Measurements from ENCODE around the gene KIF12.
"Not testable (repeated sequence)": the region's sequence is repeated elsewhere in the genome, so short reads cannot be mapped to it uniquely, and the experiment has no call there.

KIF12 gene

GRCh38 chr9:114084282-114085073 is 14.6 kb downstream of the KIF12 start:
- no peak for DNase-seq (ENCODE audit: low spot score)

- no peak for DNase-seq (ENCODE audit: low spot score)
Measured at GRCh38 chr9:114083666-114084065, 15.4 kb downstream of the KIF12 start.

- not testable (repeated sequence) for DNase-seq (ENCODE audit: low spot score)
Measured at GRCh38 chr9:114082763-114083412, 16.2 kb downstream of the KIF12 start.

- DNase-seq (ENCODE audit: low spot score), result peak; percentile 81
Measured at GRCh38 chr9:114082017-114082762, 16.9 kb downstream of the KIF12 start.

GRCh38 chr9:114081441-114082016 is 17.6 kb downstream of the KIF12 start:
- DNase-seq (ENCODE audit: low spot score), result no peak

GRCh38 chr9:114080773-114081440 is 18.2 kb downstream of the KIF12 start:
- DNase-seq (ENCODE audit: low spot score), result no peak

- DNase-seq (ENCODE audit: low spot score), result no peak
Measured at GRCh38 chr9:114080195-114080772, 18.8 kb downstream of the KIF12 start.

GRCh38 chr9:114078781-114079156 is 20.3 kb downstream of the KIF12 start:
- no peak for DNase-seq (ENCODE audit: low spot score)

- no peak for DNase-seq (ENCODE audit: low spot score)
Measured at GRCh38 chr9:114078021-114078780, 20.9 kb downstream of the KIF12 start, which contains the start of gene AMBP. Gene AMBP, minus strand, starts transcription at chr9:114078300. Its CDS starts 91 bp downstream, at chr9:114078209.

- DNase-seq (ENCODE audit: low spot score), result no peak
Measured at GRCh38 chr9:114077162-114077837, 21.8 kb downstream of the KIF12 start.

GRCh38 chr9:114076237-114077161 is 22.6 kb downstream of the KIF12 start:
- no peak for DNase-seq (ENCODE audit: low spot score)

- no peak for DNase-seq (ENCODE audit: low spot score)
Measured at GRCh38 chr9:114075602-114076001, 23.5 kb downstream of the KIF12 start.

GRCh38 chr9:114072184-114073140 is 26.6 kb downstream of the KIF12 start:
- DNase-seq (ENCODE audit: low spot score), result no peak

- no peak for DNase-seq (ENCODE audit: low spot score)
Measured at GRCh38 chr9:114071197-114071795, 27.8 kb downstream of the KIF12 start.

GRCh38 chr9:114070188-114071103 is 28.6 kb downstream of the KIF12 start:
- no peak for DNase-seq (ENCODE audit: low spot score)

- DNase-seq (ENCODE audit: low spot score), result no peak
Measured at GRCh38 chr9:114069476-114070187, 29.5 kb downstream of the KIF12 start.

Measured in kidney capillary endothelial cell (primary cell).